Measurements from ENCODE around the gene PRTG. TPM values are rescaled to one million over a fixed set of nuclear protein-coding genes. Genes with fewer than 3 reads are reported as not detected.

PRTG gene
- total RNA-seq, 1 donor: 4.7 TPM

DNA sequence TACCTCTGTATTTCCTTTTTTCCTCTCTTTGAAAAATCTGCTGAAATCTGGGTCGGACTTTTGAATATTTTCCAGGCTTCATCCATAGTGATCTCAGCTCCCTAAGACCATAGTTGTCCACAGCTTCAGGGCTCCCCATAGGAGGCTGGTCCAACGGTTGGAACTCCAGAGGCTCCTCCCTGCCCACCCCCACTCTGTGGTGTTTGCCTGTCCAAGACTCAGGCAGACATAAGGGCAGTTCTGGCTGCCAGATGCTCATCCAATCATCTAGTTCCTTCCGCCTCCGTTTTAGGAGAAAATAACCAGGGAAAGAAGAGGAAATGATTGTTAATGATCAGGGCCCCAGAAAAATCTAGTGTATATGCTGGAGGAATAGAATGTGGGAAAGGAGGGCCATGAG is 27.9 kb upstream of the PRTG start:
- no peak overlapping the region for H3K27ac ChIP-seq (ENCODE audit: low read depth, low read length)
- no peak overlapping the region for H3K4me2 ChIP-seq (ENCODE audit: insufficient read depth, low read length)
- H3K4me3 ChIP-seq (ENCODE audit: insufficient read depth, low read length): no peak overlapping the region
- no peaks in the 10 kb centered on the region for H3K36me3 ChIP-seq (ENCODE audit: insufficient read depth, low read length)
- H2AFZ ChIP-seq (ENCODE audit: low read length): no peak overlapping the region
- TF ChIP-seq, protein P1, sequence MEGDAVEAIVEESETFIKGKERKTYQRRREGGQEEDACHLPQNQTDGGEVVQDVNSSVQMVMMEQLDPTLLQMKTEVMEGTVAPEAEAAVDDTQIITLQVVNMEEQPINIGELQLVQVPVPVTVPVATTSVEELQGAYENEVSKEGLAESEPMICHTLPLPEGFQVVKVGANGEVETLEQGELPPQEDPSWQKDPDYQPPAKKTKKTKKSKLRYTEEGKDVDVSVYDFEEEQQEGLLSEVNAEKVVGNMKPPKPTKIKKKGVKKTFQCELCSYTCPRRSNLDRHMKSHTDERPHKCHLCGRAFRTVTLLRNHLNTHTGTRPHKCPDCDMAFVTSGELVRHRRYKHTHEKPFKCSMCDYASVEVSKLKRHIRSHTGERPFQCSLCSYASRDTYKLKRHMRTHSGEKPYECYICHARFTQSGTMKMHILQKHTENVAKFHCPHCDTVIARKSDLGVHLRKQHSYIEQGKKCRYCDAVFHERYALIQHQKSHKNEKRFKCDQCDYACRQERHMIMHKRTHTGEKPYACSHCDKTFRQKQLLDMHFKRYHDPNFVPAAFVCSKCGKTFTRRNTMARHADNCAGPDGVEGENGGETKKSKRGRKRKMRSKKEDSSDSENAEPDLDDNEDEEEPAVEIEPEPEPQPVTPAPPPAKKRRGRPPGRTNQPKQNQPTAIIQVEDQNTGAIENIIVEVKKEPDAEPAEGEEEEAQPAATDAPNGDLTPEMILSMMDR (IDR thresholded peaks at IDR 0.05; ENCODE audit: extremely low read depth, low read depth, low read length): no peak
- H3K27me3 ChIP-seq (ENCODE audit: insufficient read depth, low read length): peaks cover 2% of the 10 kb centered on the region
- H4K20me1 ChIP-seq (ENCODE audit: insufficient read depth, low read length): no peaks in the 10 kb centered on the region
- H3K79me2 ChIP-seq (ENCODE audit: insufficient read depth, low read length): no peaks in the 10 kb centered on the region
- no peaks in the 10 kb centered on the region for H3K9me3 ChIP-seq (ENCODE audit: low read depth, low read length)
- H3K4me1 ChIP-seq (ENCODE audit: insufficient read depth, low read length): no peaks in the 10 kb centered on the region
- no peak for DNase-seq (ENCODE audit: insufficient read length, low spot score, missing footprints)

DNA sequence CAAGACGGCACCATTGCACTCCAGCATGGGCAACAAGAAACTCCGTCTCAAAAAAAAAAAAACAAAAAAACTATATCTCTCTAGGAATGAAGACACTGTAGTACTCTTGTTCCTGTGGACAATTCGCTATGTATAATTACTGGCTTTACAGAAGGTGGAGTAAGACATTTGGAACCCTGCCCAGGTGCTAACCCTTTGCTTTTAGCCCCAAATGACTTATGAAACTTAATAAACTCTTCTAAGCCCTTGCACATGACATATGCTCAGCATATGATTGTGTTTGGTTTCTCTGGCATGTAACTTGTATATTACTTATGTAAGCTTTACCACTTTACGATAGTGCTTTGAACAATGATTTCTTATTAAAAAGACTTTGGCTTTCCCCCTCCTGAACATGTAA is 27.3 kb upstream of the PRTG start:
- H2AFZ ChIP-seq (ENCODE audit: low read length): no peak overlapping the region
- H3K4me2 ChIP-seq (ENCODE audit: insufficient read depth, low read length): no peak overlapping the region
- no peak overlapping the region for H3K27ac ChIP-seq (ENCODE audit: low read depth, low read length)
- no peaks in the 10 kb centered on the region for H3K9me3 ChIP-seq (ENCODE audit: low read depth, low read length)
- no peak overlapping the region for H3K4me3 ChIP-seq (ENCODE audit: insufficient read depth, low read length)
- DNase-seq (ENCODE audit: insufficient read length, low spot score, missing footprints): no peak
- no peaks in the 10 kb centered on the region for H3K4me1 ChIP-seq (ENCODE audit: insufficient read depth, low read length)
- no peaks in the 10 kb centered on the region for H3K36me3 ChIP-seq (ENCODE audit: insufficient read depth, low read length)
- H3K27me3 ChIP-seq (ENCODE audit: insufficient read depth, low read length): no peaks in the 10 kb centered on the region
- TF ChIP-seq, protein P1 (IDR thresholded peaks at IDR 0.05; ENCODE audit: extremely low read depth, low read depth, low read length): no peak
- H3K79me2 ChIP-seq (ENCODE audit: insufficient read depth, low read length): no peaks in the 10 kb centered on the region
- no peaks in the 10 kb centered on the region for H4K20me1 ChIP-seq (ENCODE audit: insufficient read depth, low read length)

DNA sequence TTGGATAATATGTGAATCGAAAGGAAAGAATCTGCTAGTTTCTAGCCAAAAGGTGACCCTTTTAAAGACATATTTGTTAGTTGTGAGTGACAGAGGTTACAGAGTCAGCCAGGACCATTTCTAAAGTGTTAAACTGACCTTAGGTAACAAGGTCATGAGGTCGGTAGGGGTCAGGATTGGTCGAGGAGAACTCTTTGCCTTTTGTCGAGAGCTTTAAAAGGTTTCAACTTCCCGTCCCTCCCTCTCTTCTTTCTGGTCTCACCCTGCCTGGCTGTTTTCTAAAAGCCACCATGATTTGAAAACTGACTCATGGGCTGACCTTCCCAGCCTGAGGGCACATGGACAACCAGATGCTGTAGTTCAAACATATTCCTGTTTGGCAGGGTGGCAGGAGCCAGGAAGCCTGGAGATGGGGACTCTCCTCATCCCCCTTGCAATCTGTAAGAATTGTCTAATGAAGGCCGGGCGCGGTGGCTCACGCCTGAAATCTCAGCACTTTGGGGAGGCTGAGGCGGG is 25.8 kb upstream of the PRTG start:
- no peak overlapping the region for H3K4me3 ChIP-seq (ENCODE audit: insufficient read depth, low read length)

DNA sequence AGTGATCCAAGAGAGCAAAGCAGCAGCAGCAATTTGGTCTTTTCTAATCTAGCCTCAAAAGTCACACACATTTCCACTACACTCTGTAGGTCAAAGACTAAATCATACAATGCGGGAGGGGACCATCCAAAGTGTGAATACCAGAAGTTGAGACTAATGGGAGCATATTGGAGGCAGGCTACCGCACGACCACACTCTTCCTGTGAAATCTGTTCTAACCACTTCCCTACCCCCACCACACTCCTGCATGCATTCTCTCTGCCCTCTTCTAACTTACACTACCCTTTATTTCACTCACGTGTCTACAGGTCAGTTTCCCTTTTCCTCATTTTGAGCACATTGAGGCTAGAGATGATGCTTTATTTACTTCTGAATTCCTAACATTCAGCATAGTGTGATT is 23.7 kb upstream of the PRTG start:
- DNase-seq (ENCODE audit: insufficient read length, low spot score, missing footprints): no peak
- Histone ChIP-seq H3K4me2 (ENCODE audit: insufficient read depth, low read length) (no peak overlapping the region), H3K27me3 (ENCODE audit: insufficient read depth, low read length) (no peaks in the 10 kb centered on the region), H2AFZ (ENCODE audit: low read length) (no peak overlapping the region), H4K20me1 (ENCODE audit: insufficient read depth, low read length) (no peaks in the 10 kb centered on the region), H3K79me2 (ENCODE audit: insufficient read depth, low read length) (no peaks in the 10 kb centered on the region), H3K36me3 (ENCODE audit: insufficient read depth, low read length) (no peaks in the 10 kb centered on the region), H3K4me3 (ENCODE audit: insufficient read depth, low read length) (no peak overlapping the region), H3K4me1 (ENCODE audit: insufficient read depth, low read length) (no peaks in the 10 kb centered on the region), H3K27ac (ENCODE audit: low read depth, low read length) (no peak overlapping the region), H3K9me3 (ENCODE audit: low read depth, low read length) (no peaks in the 10 kb centered on the region)
- TF ChIP-seq, protein P1 (IDR thresholded peaks at IDR 0.05; ENCODE audit: extremely low read depth, low read depth, low read length): no peak

More for the DNA sequence above, 25.8 kb upstream of the PRTG start:
- Histone ChIP-seq H3K4me2 (ENCODE audit: insufficient read depth, low read length) (no peak overlapping the region), H2AFZ (ENCODE audit: low read length) (no peak overlapping the region), H4K20me1 (ENCODE audit: insufficient read depth, low read length) (no peaks in the 10 kb centered on the region), H3K36me3 (ENCODE audit: insufficient read depth, low read length) (no peaks in the 10 kb centered on the region), H3K79me2 (ENCODE audit: insufficient read depth, low read length) (no peaks in the 10 kb centered on the region), H3K27ac (ENCODE audit: low read depth, low read length) (no peak overlapping the region), H3K27me3 (ENCODE audit: insufficient read depth, low read length) (no peaks in the 10 kb centered on the region), H3K4me1 (ENCODE audit: insufficient read depth, low read length) (no peaks in the 10 kb centered on the region), H3K9me3 (ENCODE audit: low read depth, low read length) (no peaks in the 10 kb centered on the region)
- no peak for DNase-seq (ENCODE audit: insufficient read length, low spot score, missing footprints)
- TF ChIP-seq, protein P1 (IDR thresholded peaks at IDR 0.05; ENCODE audit: extremely low read depth, low read depth, low read length): no peak
